Kidney (tissue), 14 donors: ENCODE data around the gene ARHGDIA. TPM values are rescaled to one million over a fixed set of nuclear protein-coding genes. Genes with fewer than 3 reads are reported as not detected.

Experiments used
- DNase-seq, 5 donors: peaks; one replicate each; pipeline ENCODE4 v3.0.0-alpha.2; 2013 to 2020
- FAIRE-seq: peaks from 2 replicates; lab custom pipeline; 2012; peaks lifted over from hg19 to GRCh38; lab: Jason Lieb, UNC
- H3K27ac ChIP-seq, 2 donors: one replicate each; pipeline ENCODE4 v1.7.0; 2013; ENCODE audit warnings: low read depth in 2 of 2, low read length in 2 of 2, inconsistent platforms in 1 of 2
- H3K27me3 ChIP-seq: one replicate; pipeline ENCODE4 v1.7.1; 2013; ENCODE audit warnings: low read length, inconsistent platforms; ENCODE audit not compliant: control insufficient read depth, insufficient read depth
- H3K36me3 ChIP-seq, 3 donors: one replicate each; pipeline versions ENCODE4 v1.7.0 to v1.7.1; 2013; ENCODE audit warnings: low read length in 3 of 3, control low read depth in 1 of 3, inconsistent platforms in 1 of 3; ENCODE audit not compliant: insufficient read depth in 3 of 3, control insufficient read depth in 2 of 3
- H3K4me1 ChIP-seq, 3 donors: one replicate each; pipeline versions ENCODE4 v1.7.0 to v1.7.1; 2013; ENCODE audit warnings: low read length in 3 of 3, inconsistent platforms in 1 of 3, low read depth in 1 of 3; ENCODE audit not compliant: control insufficient read depth in 2 of 3, insufficient read depth in 2 of 3
- H3K4me3 ChIP-seq, 3 donors: one replicate each; pipeline versions ENCODE4 v1.7.0 to v1.8.1; 2013; ENCODE audit warnings: low read length in 3 of 3, control low read depth in 1 of 3, inconsistent platforms in 1 of 3
- H3K9ac ChIP-seq, 3 donors: one replicate each; pipeline versions ENCODE4 v1.7.0 to v1.7.1; 2013; ENCODE audit warnings: low read length in 3 of 3, control low read depth in 1 of 3, inconsistent platforms in 1 of 3
- H3K9me3 ChIP-seq, 3 donors: one replicate each; pipeline versions ENCODE4 v1.7.0 to v1.7.1; 2013; ENCODE audit warnings: low read length in 3 of 3, control low read depth in 1 of 3, inconsistent platforms in 1 of 3; ENCODE audit not compliant: control insufficient read depth in 2 of 3, insufficient read depth in 1 of 3
- intact Hi-C: fragments of 100-400 bp; cut with DNase I; formaldehyde crosslinking; loops from one replicate; pipeline ENCODE4 v1.11.1; 2022
- polyA plus RNA-seq: library from polyadenylated mRNA; stranded (reverse); fragments of 350-450 nt; fragmentation: Illumina TruSeq; extraction: RNeasy Lipid Tissue Mini Kit (QIAGEN cat#74804); gene quantifications from one replicate; pipeline ENCODE4 v1.2.3, GENCODE V29; 2014; ENCODE audit warnings: low read depth, low replicate concordance; ENCODE audit not compliant: insufficient read depth
- total RNA-seq: library from RNA; stranded (reverse); fragmentation: NEBNext Ultra II Directional; extraction: Animal tissue kit (Norgen Biotek cat#: 25700); gene quantifications from one replicate; pipeline ENCODE4 v1.2.1, GENCODE V29; 2021
- TF ChIP-seq, protein P1 (sequence below): IDR thresholded peaks from 3 replicates; pipeline ENCODE4 v1.5.1; 2012; ENCODE audit warnings: mild to moderate bottlenecking, moderate library complexity, borderline replicate concordance; ENCODE audit not compliant: insufficient read depth; ENCODE audit errors: extremely low read depth
- donor health status: control.
- donor health status: control.
- donor health status: control.
- donor health status: control.
- donor health status: control.
- donor health status: DM: yes; HTN: yes; CAD: no.
- donor health status: Normal renal cell carcinoma (clear cell type).

Gene ARHGDIA
- total and polyA plus RNA-seq, 2 donors from 2014 or later, result 424 to 453 TPM

DNA sequence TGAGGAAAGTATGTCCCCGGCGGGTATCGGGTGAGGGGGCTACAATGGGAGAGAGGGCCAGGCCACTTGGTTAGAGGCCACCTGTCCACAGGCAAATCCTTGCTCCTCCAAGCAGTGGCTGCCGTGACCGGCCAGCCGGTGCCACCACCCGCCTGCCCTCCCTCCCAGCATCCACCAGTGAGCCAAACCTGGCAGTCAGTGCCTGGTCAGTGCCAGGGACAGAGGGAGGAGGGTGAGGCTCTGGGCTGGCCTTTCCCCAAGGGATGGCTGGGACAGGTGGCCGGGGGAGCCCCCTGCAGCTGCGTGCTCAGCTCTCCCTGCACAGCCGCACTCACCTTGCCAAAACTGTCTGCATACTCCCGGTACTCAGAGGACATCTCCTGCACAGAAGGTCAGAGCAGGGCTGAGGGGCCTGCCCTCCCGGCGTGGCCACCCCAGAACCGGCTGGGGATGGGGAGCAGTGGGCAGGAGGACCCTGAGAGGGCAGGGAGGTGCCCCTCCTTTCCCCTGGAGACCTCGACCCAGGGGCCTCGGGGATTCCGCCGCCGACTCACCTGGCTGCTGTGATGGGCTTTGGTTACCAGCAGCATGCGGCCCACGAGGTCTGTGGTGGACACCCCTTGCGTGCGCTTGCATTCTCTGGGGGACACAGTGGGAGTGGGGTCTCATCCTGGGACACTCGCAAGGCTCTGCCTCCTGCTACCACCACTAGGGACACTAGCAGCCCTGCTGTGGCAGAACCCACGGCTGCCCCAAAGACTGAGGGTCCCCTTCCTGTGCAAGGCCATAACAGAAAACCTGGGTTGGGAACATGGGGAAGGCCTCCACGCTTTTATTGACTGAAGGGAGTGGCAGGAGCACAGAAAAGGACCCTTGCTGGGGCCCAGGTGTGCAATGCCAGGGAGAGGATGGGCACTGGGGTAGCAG is 36.3 kb upstream of the ARHGDIA start:
- TF ChIP-seq, protein P1, sequence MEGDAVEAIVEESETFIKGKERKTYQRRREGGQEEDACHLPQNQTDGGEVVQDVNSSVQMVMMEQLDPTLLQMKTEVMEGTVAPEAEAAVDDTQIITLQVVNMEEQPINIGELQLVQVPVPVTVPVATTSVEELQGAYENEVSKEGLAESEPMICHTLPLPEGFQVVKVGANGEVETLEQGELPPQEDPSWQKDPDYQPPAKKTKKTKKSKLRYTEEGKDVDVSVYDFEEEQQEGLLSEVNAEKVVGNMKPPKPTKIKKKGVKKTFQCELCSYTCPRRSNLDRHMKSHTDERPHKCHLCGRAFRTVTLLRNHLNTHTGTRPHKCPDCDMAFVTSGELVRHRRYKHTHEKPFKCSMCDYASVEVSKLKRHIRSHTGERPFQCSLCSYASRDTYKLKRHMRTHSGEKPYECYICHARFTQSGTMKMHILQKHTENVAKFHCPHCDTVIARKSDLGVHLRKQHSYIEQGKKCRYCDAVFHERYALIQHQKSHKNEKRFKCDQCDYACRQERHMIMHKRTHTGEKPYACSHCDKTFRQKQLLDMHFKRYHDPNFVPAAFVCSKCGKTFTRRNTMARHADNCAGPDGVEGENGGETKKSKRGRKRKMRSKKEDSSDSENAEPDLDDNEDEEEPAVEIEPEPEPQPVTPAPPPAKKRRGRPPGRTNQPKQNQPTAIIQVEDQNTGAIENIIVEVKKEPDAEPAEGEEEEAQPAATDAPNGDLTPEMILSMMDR, result no peak
- no peaks in the 10 kb centered on the region for H3K9me3 ChIP-seq
- peaks cover 0 to 12% (median 3%) of the 10 kb centered on the region in 3 donors for H3K36me3 ChIP-seq
- FAIRE-seq (no peak), DNase-seq (no peak)
- H3K27me3 ChIP-seq, result no peaks in the 10 kb centered on the region
- peaks cover 0 to 9% (median 0%) of the 10 kb centered on the region in 3 donors for H3K4me1 ChIP-seq
- H3K9ac ChIP-seq, result no peak overlapping the region
- intact Hi-C loops, result no loop called here
- no peak overlapping the region for H3K27ac ChIP-seq
- H3K4me3 ChIP-seq, result no peak overlapping the region

DNA sequence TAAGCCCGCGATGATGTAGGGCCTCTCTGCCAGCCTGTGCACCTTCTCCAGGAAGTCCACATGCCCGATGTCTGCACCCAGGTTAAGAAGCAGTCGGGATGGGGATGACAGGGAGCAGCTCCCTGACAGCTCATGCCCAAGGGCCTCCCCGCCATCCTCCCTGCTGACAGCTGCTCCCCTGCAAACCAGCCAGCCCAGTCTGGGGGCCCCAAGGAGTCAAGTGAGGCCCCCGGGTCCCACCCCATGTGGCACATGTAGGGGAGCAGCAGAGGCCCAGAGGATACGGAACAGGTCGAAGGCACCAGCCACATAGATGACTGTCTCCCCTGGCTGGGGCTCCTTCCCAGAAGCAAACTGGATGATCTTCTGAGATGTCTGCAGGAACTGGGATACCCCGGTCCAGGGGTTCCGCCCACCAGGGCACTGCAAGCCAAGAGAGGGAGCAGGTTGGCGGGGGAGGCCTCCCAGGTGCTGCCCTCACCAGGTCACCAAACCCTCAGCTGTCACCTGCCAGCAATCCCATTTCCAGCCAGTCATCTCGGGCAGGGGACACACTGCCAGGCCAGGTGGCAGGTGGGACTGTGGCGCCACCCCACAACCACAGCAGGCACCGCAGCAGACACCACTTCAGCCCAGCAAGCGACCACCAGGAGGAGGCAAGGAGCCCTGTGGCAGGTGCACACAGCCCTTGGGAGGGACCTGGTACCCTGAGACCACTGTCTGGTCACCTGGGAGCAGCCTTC is 35.5 kb upstream of the ARHGDIA start:
- no peak for DNase-seq
- H3K4me1 ChIP-seq, result peaks cover 0 to 11% (median 0%) of the 10 kb centered on the region in 3 donors
- intact Hi-C loops, result no loop called here

DNA sequence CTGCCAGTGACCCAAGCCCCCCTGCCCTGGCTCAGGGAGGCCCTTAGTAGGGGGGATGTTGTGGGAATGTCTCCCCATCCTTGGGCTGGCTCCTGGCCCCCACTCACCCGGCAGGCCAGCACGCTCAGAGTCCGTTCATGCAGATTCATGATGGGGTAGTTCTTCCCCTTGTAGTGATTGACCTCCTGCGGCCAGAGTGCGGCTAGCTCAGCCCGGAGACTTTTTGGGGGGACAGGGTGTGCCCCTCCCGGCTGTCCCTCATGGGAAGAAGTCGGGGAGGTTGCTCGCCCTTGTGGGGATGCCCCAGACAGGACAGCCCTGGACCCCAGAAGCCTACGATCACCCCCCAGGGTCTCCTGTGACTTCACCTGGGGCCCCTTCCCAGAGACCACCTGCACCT is 34.9 kb upstream of the ARHGDIA start:
- H3K9me3 ChIP-seq, result no peaks in the 10 kb centered on the region
- FAIRE-seq, result no peak
- no peaks in the 10 kb centered on the region for H3K27me3 ChIP-seq
- H3K4me1 ChIP-seq, result peaks cover 0 to 11% (median 0%) of the 10 kb centered on the region in 3 donors
- intact Hi-C loops, result no loop called here
- DNase-seq, result peak in 1 of 5 donors; percentile 54
- H3K9ac ChIP-seq, result no peak overlapping the region
- TF ChIP-seq, protein P1, result no peak
- no peak overlapping the region for H3K27ac ChIP-seq
- H3K36me3 ChIP-seq, result peaks cover 0 to 8% (median 3%) of the 10 kb centered on the region in 3 donors
- H3K4me3 ChIP-seq, result no peak overlapping the region

More for the DNA sequence above, 35.5 kb upstream of the ARHGDIA start:
- FAIRE-seq, result no peak
- Histone ChIP-seq H3K27me3 (no peaks in the 10 kb centered on the region), H3K9me3 (no peaks in the 10 kb centered on the region), H3K9ac (no peak overlapping the region), H3K36me3 (peaks cover 0 to 8% (median 3%) of the 10 kb centered on the region in 3 donors), H3K27ac (no peak overlapping the region), H3K4me3 (no peak overlapping the region)
- TF ChIP-seq, protein P1, result no peak
